Lower leg skin (tissue), 3 donors: ENCODE measurements around the gene PRDM11.

Experiments
- CTCF ChIP-seq, 3 donors: fragments of 450-650 bp; IDR thresholded peaks; one replicate each; pipeline ENCODE4 v1.5.1; 2016; ENCODE audit warnings: antibody characterized with exemption in 3 of 3, mild to moderate bottlenecking in 3 of 3, moderate library complexity in 2 of 3
- POLR2A ChIP-seq, 2 donors: fragments of 450-650 bp; IDR thresholded peaks; one replicate each; pipeline ENCODE4 v1.6.1; 2016 to 2017; ENCODE audit warnings: antibody characterized with exemption in 2 of 2, mild to moderate bottlenecking in 1 of 2, moderate library complexity in 1 of 2

DNA sequence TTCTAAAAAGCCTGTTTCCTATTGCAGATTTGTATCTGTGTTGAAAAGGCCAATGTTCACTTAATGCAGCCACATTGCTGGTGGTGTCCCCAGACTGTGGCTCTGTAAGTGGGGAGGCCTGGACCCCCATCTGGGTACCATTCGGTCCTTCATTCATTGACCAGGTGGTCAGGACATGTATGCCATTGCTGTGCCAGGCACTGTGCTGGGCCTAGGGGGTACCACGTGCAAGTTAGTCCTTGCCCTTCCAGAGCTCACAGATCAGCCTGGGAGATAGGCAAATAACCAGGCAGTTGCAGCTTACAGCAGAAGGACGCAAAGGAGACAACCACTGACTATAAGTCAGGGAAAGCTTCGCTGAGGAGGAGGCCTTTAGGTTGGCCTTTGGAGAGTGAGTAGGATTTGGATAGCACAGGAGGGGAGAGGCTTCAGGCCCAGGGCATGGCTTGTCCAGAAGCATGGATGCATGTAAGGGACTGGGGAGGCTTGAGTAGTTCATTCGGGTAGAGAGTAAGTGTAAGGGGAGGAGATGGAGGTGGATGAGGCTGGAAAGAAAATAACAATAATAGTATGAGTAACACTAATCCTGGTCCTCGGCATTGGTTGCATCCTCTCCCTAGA lies 5.0 kb downstream of the PRDM11 start:
- TF ChIP-seq POLR2A (IDR thresholded peaks at IDR 0.05) (no peak), CTCF (IDR thresholded peaks at IDR 0.05) (no peak)
